Activated CD4-positive, alpha-beta memory T cell treated with anti-CD3 and anti-CD28 coated beads, Interleukin-2, amount 10 ng/mL, durations not matched to agents 7 days and 5 days (primary cell): ENCODE data around the gene STK11. TPM values are rescaled to one million over a fixed set of nuclear protein-coding genes. Genes with fewer than 3 reads are reported as not detected.

ENCODE experiments used
- CTCF ChIA-PET: fragments of 350-600 bp; sonication (Branson Sonifier 250); formaldehyde crosslinking; loops from one replicate; lab custom pipeline; 2021; ENCODE audit warnings: antibody characterized with exemption, inconsistent platforms; lab: Charles Lee
- POLR2A ChIA-PET: fragments of 350-600 bp; sonication (Branson Sonifier 250); formaldehyde crosslinking; loops from one replicate; lab custom pipeline; 2021; ENCODE audit warnings: antibody characterized with exemption; lab: Charles Lee
- DNase-seq: peaks from one replicate; pipeline ENCODE4 v3.0.0-alpha.2; 2020
- H3K27ac Mint-ChIP-seq: one replicate; pipeline ENCODE4 v1.8.0; 2021; ENCODE audit warnings: mild to moderate bottlenecking, mixed read lengths
- H3K27me3 Mint-ChIP-seq: one replicate; pipeline ENCODE4 v1.8.0; 2021; ENCODE audit warnings: mixed read lengths
- H3K36me3 Mint-ChIP-seq: one replicate; pipeline ENCODE4 v1.8.0; 2021; ENCODE audit warnings: low read depth, mixed read lengths
- H3K4me1 Mint-ChIP-seq: one replicate; pipeline ENCODE4 v1.8.0; 2021; ENCODE audit warnings: mixed read lengths
- H3K4me3 Mint-ChIP-seq: one replicate; pipeline ENCODE4 v1.8.0; 2021; ENCODE audit warnings: mild to moderate bottlenecking, mixed read lengths
- H3K9me3 Mint-ChIP-seq: one replicate; pipeline ENCODE4 v1.8.0; 2021; ENCODE audit warnings: mixed read lengths
- total RNA-seq, 2 experiments: library from RNA; stranded (reverse); gene quantifications; one replicate each; pipeline ENCODE4 v1.2.3, GENCODE V29; 2021

STK11 gene
- total RNA-seq, 2 experiments from 2014 or later, result 84.2 to 85.1 TPM

DNA sequence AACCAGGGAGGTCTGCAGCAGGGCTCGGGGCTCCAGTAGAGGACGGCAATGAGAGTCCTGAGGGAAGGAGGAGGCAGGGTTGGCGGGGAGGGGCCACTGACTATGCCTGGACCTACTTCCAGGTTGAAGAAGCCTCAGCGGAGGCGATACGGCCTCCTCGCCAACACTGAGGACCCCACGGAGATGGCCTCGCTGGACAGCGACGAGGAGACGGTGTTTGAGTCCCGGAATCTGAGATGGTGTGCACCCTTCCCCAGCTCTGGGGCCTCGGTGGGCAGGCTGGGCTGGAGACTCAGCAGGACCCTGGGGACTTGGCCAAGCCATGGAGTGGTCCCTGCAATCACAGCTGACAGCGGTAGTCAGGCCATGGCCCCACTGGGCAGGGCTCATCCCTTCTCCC, 71.5 kb downstream of the STK11 start:
- peak overlapping the region; percentile 96 for H3K27ac Mint-ChIP-seq
- peaks cover 39% of the 10 kb centered on the region for H3K4me1 Mint-ChIP-seq
- peaks cover 40% of the 10 kb centered on the region for H3K36me3 Mint-ChIP-seq
- ChIA-PET POLR2A (interaction anchor here (4.0 kb wide), 1 partner anchor 8 kb away, joined by 22 read pairs; the partner anchor contains the start of gene CIRBP), CTCF (interaction anchor here (1.2 kb wide), 1 partner anchor 32 kb away, joined by 3 read pairs; no protein-coding TSS in a partner anchor)
- no peaks in the 10 kb centered on the region for H3K9me3 Mint-ChIP-seq
- peak overlapping the region; percentile 82 for H3K4me3 Mint-ChIP-seq
- DNase-seq, result no peak
- no peaks in the 10 kb centered on the region for H3K27me3 Mint-ChIP-seq

Other genes with a start within 250 kb of the STK11 start
- gene WDR18, start 221.4 kb upstream of the STK11 start, total RNA-seq, result 10 to 100 TPM; 42.0 to 44.3 TPM
- gene GRIN3B, start 205.4 kb upstream of the STK11 start, total RNA-seq, result under 1 TPM in 1 of 2 experiments, not detected in 1; 0.08 TPM
- 100 to 1,000 TPM; 181 TPM for gene TMEM259, start 184.7 kb upstream of the STK11 start, total RNA-seq
- not detected for gene RNU6-2, start 184.3 kb upstream of the STK11 start, total RNA-seq
- gene CNN2, start 179.2 kb upstream of the STK11 start, total RNA-seq, result 100 to 1,000 TPM; 513 to 519 TPM
- 10 to 100 TPM; 92.7 to 95.1 TPM for gene ABCA7, start 165.7 kb upstream of the STK11 start, total RNA-seq
- 100 to 1,000 TPM; 419 to 437 TPM for gene ARHGAP45, start 138.6 kb upstream of the STK11 start, total RNA-seq
- 100 to 1,000 TPM; 116 to 120 TPM for gene POLR2E, start 110.4 kb upstream of the STK11 start, total RNA-seq
- 100 to 1,000 TPM; 141 to 148 TPM for gene GPX4, start 101.8 kb upstream of the STK11 start, total RNA-seq
- 10 to 100 TPM; 94.4 to 98.2 TPM for gene SBNO2, start 31.5 kb upstream of the STK11 start, total RNA-seq
- gene CBARP, start 32.2 kb downstream of the STK11 start, total RNA-seq, result under 1 TPM; 0.35 to 0.55 TPM
- gene ATP5F1D, start 36.0 kb downstream of the STK11 start, total RNA-seq, result 100 to 1,000 TPM; 171 to 173 TPM
- gene MIDN, start 42.8 kb downstream of the STK11 start, total RNA-seq, result 10 to 100 TPM; 86.2 to 88.6 TPM
- 100 to 1,000 TPM; 203 to 204 TPM for gene CIRBP, start 63.6 kb downstream of the STK11 start, total RNA-seq
- 10 to 100 TPM; 45.9 to 50.1 TPM for gene FAM174C, start 69.8 kb downstream of the STK11 start, total RNA-seq
- not detected for gene EFNA2, start 80.1 kb downstream of the STK11 start, total RNA-seq
- 100 to 1,000 TPM; 107 to 109 TPM for gene NDUFS7, start 178.1 kb downstream of the STK11 start, total RNA-seq
- gene GAMT, start 195.8 kb downstream of the STK11 start, total RNA-seq, result 10 to 100 TPM; 13.2 to 13.8 TPM
- 100 to 1,000 TPM; 194 to 218 TPM for gene DAZAP1, start 201.8 kb downstream of the STK11 start, total RNA-seq
- gene RPS15, start 232.6 kb downstream of the STK11 start, total RNA-seq, result 1,000 to 10,000 TPM; 1,378 to 1,409 TPM
- gene APC2, start 244.3 kb downstream of the STK11 start, total RNA-seq, result under 1 TPM in 1 of 2 experiments, not detected in 1; 0.03 TPM